CD14-positive monocyte (primary cell): ENCODE measurements around the gene DZIP1. TPM values are rescaled to one million over a fixed set of nuclear protein-coding genes. Genes with fewer than 3 reads are reported as not detected.

Experiments used
- DNase-seq, 3 donors: peaks; one replicate each; pipeline ENCODE4 v3.0.0-alpha.2; 2011 to 2022
- H2AFZ ChIP-seq: 2 replicates; pipeline ENCODE4 v1.6.0; 2012; ENCODE audit warnings: mild to moderate bottlenecking, low read depth, low read length, inconsistent platforms; ENCODE audit not compliant: insufficient read depth, poor library complexity, severe bottlenecking
- H3K27ac ChIP-seq, 2 donors: 1 replicate in 1 of 2; 2 replicates in 1 of 2; pipeline ENCODE4 v1.5.1; 2012 to 2013; ENCODE audit warnings: low read length in 2 of 2, control low read depth in 1 of 2, inconsistent platforms in 1 of 2, low read depth in 1 of 2, mild to moderate bottlenecking in 1 of 2
- H3K27me3 ChIP-seq, 2 donors: one replicate each; pipeline versions ENCODE4 v1.6.0 to v1.6.1; 2011 to 2013; ENCODE audit warnings: low read length in 2 of 2; ENCODE audit not compliant: control insufficient read depth in 2 of 2, insufficient read depth in 2 of 2
- H3K36me3 ChIP-seq, 2 donors: replicated peaks in 1 of 2; 1 replicate in 1 of 2; 2 replicates in 1 of 2; pipeline versions ENCODE4 v1.5.1 to v1.6.1; 2012 to 2013; ENCODE audit warnings: low read length in 2 of 2, control low read depth in 1 of 2, inconsistent platforms in 1 of 2, mild to moderate bottlenecking in 1 of 2; ENCODE audit not compliant: insufficient read depth in 2 of 2, control insufficient read depth in 1 of 2
- H3K4me1 ChIP-seq, 2 donors: 1 replicate in 1 of 2; 2 replicates in 1 of 2; pipeline versions ENCODE4 v1.5.1 to v1.6.1; 2012 to 2013; ENCODE audit warnings: low read length in 2 of 2, control low read depth in 1 of 2, inconsistent platforms in 1 of 2, mild to moderate bottlenecking in 1 of 2, moderate library complexity in 1 of 2; ENCODE audit not compliant: insufficient read depth in 2 of 2, control insufficient read depth in 1 of 2
- H3K4me2 ChIP-seq: replicated peaks from 2 replicates; pipeline ENCODE3; 2012; ENCODE audit warnings: low read length, moderate library complexity, mild to moderate bottlenecking; ENCODE audit not compliant: poor library complexity, severe bottlenecking; ENCODE audit errors: extremely low read depth
- H3K4me3 ChIP-seq, 3 experiments: fragments of 200-600 bp in 1 of 3; sonication (generic) in 1 of 3; replicated peaks in 1 of 3; 1 replicate in 2 of 3; 2 replicates in 1 of 3; pipeline ENCODE4 v1.5.1; 2011 to 2013; ENCODE audit warnings: low read length in 3 of 3, mild to moderate bottlenecking in 3 of 3, control low read depth in 2 of 3, low read depth in 2 of 3, inconsistent platforms in 1 of 3, moderate library complexity in 1 of 3
- H3K79me2 ChIP-seq: 2 replicates; pipeline ENCODE4 v1.6.0; 2012; ENCODE audit warnings: mild to moderate bottlenecking, control low read depth, inconsistent platforms, low read length, moderate library complexity; ENCODE audit not compliant: insufficient read depth
- H3K9ac ChIP-seq: 2 replicates; pipeline ENCODE4 v1.6.0; 2017; ENCODE audit warnings: low read length, mild to moderate bottlenecking; ENCODE audit not compliant: insufficient read depth, poor library complexity, severe bottlenecking
- H3K9me3 ChIP-seq, 2 donors: replicated peaks in 1 of 2; 1 replicate in 1 of 2; 2 replicates in 1 of 2; pipeline versions ENCODE4 v1.5.1 to v1.6.1; 2012 to 2013; ENCODE audit warnings: low read length in 2 of 2, control low read depth in 1 of 2; ENCODE audit not compliant: control insufficient read depth in 1 of 2, insufficient read depth in 1 of 2
- H4K20me1 ChIP-seq: 2 replicates; pipeline ENCODE4 v1.6.0; 2012; ENCODE audit warnings: mild to moderate bottlenecking, low read length, control low read depth, moderate library complexity; ENCODE audit not compliant: insufficient read depth
- H3K27ac Mint-ChIP-seq, 7 donors: one replicate each; pipeline ENCODE4 v1.8.0; 2020; ENCODE audit warnings: mild to moderate bottlenecking in 7 of 7, mixed read lengths in 7 of 7, moderate library complexity in 6 of 7, inconsistent platforms in 2 of 7
- H3K27me3 Mint-ChIP-seq, 3 donors: one replicate each; pipeline ENCODE4 v1.8.0; 2021 to 2022; ENCODE audit warnings: low read depth in 3 of 3, mild to moderate bottlenecking in 3 of 3, mixed read lengths in 3 of 3, moderate library complexity in 3 of 3, inconsistent platforms in 1 of 3
- H3K36me3 Mint-ChIP-seq, 2 donors: one replicate each; pipeline ENCODE4 v1.8.0; 2020; ENCODE audit warnings: mixed read lengths in 2 of 2, inconsistent platforms in 1 of 2, mild to moderate bottlenecking in 1 of 2
- H3K4me1 Mint-ChIP-seq: one replicate; pipeline ENCODE4 v1.8.0; 2020; ENCODE audit warnings: mild to moderate bottlenecking, mixed read lengths
- H3K4me3 Mint-ChIP-seq, 2 donors: one replicate each; pipeline ENCODE4 v1.8.0; 2020; ENCODE audit warnings: mild to moderate bottlenecking in 2 of 2, mixed read lengths in 2 of 2, moderate library complexity in 1 of 2
- H3K9me3 Mint-ChIP-seq, 7 donors: one replicate each; pipeline ENCODE4 v1.8.0; 2020 to 2022; ENCODE audit warnings: mixed read lengths in 7 of 7, mild to moderate bottlenecking in 6 of 7, moderate library complexity in 6 of 7, inconsistent platforms in 2 of 7
- WGBS: methylation state at CpG from one replicate; pipeline ENCODE4 v1.1.5; 2013; ENCODE audit warnings: missing lambda C conversion rate; ENCODE audit not compliant: insufficient coverage; 5-methylcytosine and 5-hydroxymethylcytosine counted together
- intact Hi-C, 2 donors: fragments of 100-400 bp; cut with micrococcal nuclease; formaldehyde crosslinking; loops; one replicate each; pipeline versions ENCODE4 v1.15.0 to v1.15.1; 2023
- polyA plus RNA-seq, 3 donors: library from polyadenylated mRNA; depleted of rRNA in 1 of 3; unstranded in 2 of 3; stranded (reverse) in 1 of 3; fragments of 300-500 nt in 2 of 3; fragments of >200 nt in 1 of 3; fragmentation: Illumina TruSeq in 2 of 3; gene quantifications; 1 replicate in 2 of 3; 2 replicates in 1 of 3; pipeline ENCODE4 v1.2.3, GENCODE V29; 2012 to 2021
- TF ChIP-seq, protein P1 (sequence below): fragments of 200-600 bp; IDR thresholded peaks from one replicate; pipeline ENCODE4 v1.8.0; 2022; ENCODE audit warnings: antibody characterized with exemption, mild to moderate bottlenecking

DZIP1 gene
- polyA plus RNA-seq, 3 donors, result not detected

DNA sequence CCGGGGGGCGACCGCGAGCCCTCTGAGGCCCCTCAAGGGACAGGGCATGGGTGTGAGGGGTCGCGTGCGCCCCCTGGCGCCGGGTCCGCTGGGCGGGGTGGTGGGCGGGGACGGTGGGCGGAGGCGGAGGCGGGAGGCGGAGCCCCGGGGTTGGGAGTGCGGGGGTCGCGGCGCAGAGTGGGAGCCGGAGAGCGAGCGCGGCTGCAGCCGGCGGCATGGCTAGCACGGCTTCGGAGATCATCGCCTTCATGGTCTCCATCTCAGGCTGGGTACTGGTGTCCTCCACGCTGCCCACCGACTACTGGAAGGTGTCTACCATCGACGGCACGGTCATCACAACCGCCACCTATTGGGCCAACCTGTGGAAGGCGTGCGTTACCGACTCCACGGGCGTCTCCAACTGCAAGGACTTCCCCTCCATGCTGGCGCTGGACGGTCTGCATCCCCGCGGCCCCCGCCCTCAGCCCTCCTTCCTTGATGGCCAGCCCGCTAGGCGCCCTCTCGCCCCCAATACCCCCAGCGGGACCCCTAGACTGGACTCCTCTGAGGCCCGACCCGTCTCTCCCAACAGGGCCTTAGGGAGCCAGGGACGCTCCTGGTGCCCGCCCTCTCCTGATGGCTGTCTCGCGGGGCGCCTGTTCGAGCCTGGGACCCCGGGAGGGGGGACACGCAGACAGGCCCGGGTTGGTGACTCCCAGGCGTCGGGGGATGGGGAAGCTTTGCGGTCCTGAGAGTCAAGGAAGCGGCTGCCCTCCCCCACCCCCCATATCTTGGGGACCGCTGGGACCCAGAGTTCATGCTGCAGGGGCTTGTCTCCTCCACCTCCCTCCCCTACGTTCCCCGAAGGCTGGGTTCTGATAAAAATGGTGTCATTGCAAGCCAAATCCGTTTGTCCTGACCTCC lies 91.7 kb downstream of the DZIP1 start, which contains the start of gene CLDN10:
CLDN10 (plus strand) TSS at position 182 of the 903 bp plus-strand sequence; CDS start at position 216, 34 bp downstream.
- DNase-seq, result peak in 2 of 3 donors; percentile 25 to 37
- H3K27ac Mint-ChIP-seq, result peak within 1 kb of the TSS in 1 of 7 donors; percentile 17
- H3K9me3 Mint-ChIP-seq, result peaks cover 0 to 6% (median 1%) of the 10 kb centered on the region in 7 donors
- Histone ChIP-seq H2AFZ (peak within 1 kb of the TSS; percentile 76), H3K4me2 (peak within 1 kb of the TSS; percentile 83), H3K27ac (no peak within 1 kb of the TSS), H3K4me1 (peaks cover 28 to 30% of the 10 kb centered on the region in 2 donors), H3K27me3 (peaks cover 4 to 21% of the 10 kb centered on the region in 2 donors), H3K36me3 (no peaks in the 10 kb centered on the region), H3K4me3 (peak within 1 kb of the TSS; percentile 32 to 73 (median 40)), H3K9ac (peak within 1 kb of the TSS; percentile 29), H4K20me1 (no peaks in the 10 kb centered on the region), H3K9me3 (no peaks in the 10 kb centered on the region), H3K79me2 (no peaks in the 10 kb centered on the region)
- peaks cover 0 to 3% of the 10 kb centered on the region in 2 donors for H3K36me3 Mint-ChIP-seq
- H3K4me3 Mint-ChIP-seq, result peak within 1 kb of the TSS; percentile 78 to 96
- intact Hi-C loops, result no loop called here
- 1% methylated on average over 55 of the region's 70 CpGs for WGBS
- TF ChIP-seq, protein P1, sequence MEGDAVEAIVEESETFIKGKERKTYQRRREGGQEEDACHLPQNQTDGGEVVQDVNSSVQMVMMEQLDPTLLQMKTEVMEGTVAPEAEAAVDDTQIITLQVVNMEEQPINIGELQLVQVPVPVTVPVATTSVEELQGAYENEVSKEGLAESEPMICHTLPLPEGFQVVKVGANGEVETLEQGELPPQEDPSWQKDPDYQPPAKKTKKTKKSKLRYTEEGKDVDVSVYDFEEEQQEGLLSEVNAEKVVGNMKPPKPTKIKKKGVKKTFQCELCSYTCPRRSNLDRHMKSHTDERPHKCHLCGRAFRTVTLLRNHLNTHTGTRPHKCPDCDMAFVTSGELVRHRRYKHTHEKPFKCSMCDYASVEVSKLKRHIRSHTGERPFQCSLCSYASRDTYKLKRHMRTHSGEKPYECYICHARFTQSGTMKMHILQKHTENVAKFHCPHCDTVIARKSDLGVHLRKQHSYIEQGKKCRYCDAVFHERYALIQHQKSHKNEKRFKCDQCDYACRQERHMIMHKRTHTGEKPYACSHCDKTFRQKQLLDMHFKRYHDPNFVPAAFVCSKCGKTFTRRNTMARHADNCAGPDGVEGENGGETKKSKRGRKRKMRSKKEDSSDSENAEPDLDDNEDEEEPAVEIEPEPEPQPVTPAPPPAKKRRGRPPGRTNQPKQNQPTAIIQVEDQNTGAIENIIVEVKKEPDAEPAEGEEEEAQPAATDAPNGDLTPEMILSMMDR, result peak; percentile 33
- H3K4me1 Mint-ChIP-seq, result peaks cover 29% of the 10 kb centered on the region
- peaks cover 22 to 37% (median 31%) of the 10 kb centered on the region in 3 donors for H3K27me3 Mint-ChIP-seq

DNA sequence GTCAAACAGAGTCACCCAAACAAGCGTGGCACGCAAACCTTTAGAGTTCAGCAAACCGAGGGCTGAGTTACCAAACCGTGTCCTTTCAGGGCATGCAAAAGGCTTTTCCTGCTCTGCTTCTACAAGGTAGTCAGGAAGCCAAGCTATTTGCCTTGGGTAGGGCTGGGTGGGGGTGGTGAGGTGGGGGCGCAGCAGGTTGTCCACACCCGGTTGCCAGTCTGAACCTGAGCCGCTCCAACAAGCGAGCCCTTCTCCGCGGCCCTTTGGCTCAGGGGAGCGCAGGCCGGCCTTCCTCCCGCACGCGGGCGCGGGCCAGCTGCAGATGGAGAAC lies 92.3 kb downstream of the DZIP1 start:
- Mint-ChIP-seq H3K4me1 (peaks cover 30% of the 10 kb centered on the region), H3K27ac (no peak overlapping the region), H3K36me3 (peaks cover 0 to 3% of the 10 kb centered on the region in 2 donors), H3K9me3 (peaks cover 0 to 6% (median 1%) of the 10 kb centered on the region in 7 donors), H3K4me3 (peak overlapping the region in 1 of 2 donors; percentile 57), H3K27me3 (peaks cover 22 to 37% (median 31%) of the 10 kb centered on the region in 3 donors)
- intact Hi-C loops, result no loop called here
- H3K9me3 ChIP-seq, result no peaks in the 10 kb centered on the region
- H3K4me1 ChIP-seq, result peaks cover 28 to 30% of the 10 kb centered on the region in 2 donors
- no peaks in the 10 kb centered on the region for H4K20me1 ChIP-seq
- TF ChIP-seq, protein P1, result no peak
- no peak overlapping the region for H3K9ac ChIP-seq
- H2AFZ ChIP-seq, result peak overlapping the region; percentile 76
- 3% methylated on average over 13 of the region's 17 CpGs for WGBS
- no peaks in the 10 kb centered on the region for H3K36me3 ChIP-seq
- H3K79me2 ChIP-seq, result no peaks in the 10 kb centered on the region
- H3K27ac ChIP-seq, result no peak overlapping the region
- H3K4me2 ChIP-seq, result peak overlapping the region; percentile 83
- H3K27me3 ChIP-seq, result peaks cover 4 to 21% of the 10 kb centered on the region in 2 donors
- no peak for DNase-seq
- H3K4me3 ChIP-seq, result peak overlapping the region in 1 of 3 experiments; percentile 73
